Esophagus squamous epithelium (tissue), 5 donors: ENCODE measurements around the gene FCHSD2. TPM values are rescaled to one million over a fixed set of nuclear protein-coding genes. Genes with fewer than 3 reads are reported as not detected.

Experiments used
- DNase-seq: peaks from one replicate; lab custom pipeline; 2025; lab: John Stamatoyannopoulos, UW
- H3K27ac ChIP-seq, 4 donors: fragments of 200-600 bp; sonication (generic); one replicate each; pipeline ENCODE4 v1.5.1; 2016 to 2019; ENCODE audit warnings: mild to moderate bottlenecking in 1 of 4
- H3K27me3 ChIP-seq, 4 donors: fragments of 200-600 bp; sonication (generic); 1 replicate in 3 of 4; 2 replicates in 1 of 4; pipeline versions ENCODE4 v1.5.1 to v1.6.0; 2017 to 2021; ENCODE audit warnings: antibody characterized with exemption in 1 of 4
- H3K36me3 ChIP-seq, 3 donors: fragments of 200-600 bp; sonication (generic); one replicate each; pipeline ENCODE4 v1.5.1; 2016 to 2019
- H3K4me1 ChIP-seq, 3 donors: fragments of 200-600 bp; sonication (generic); one replicate each; pipeline ENCODE4 v1.5.1; 2017 to 2019
- H3K4me3 ChIP-seq, 4 donors: fragments of 200-600 bp; sonication (generic); 1 replicate in 3 of 4; 2 replicates in 1 of 4; pipeline ENCODE4 v1.5.1; 2016 to 2019; ENCODE audit warnings: mild to moderate bottlenecking in 2 of 4, moderate library complexity in 1 of 4
- H3K9me3 ChIP-seq, 3 donors: fragments of 200-600 bp; sonication (generic); one replicate each; pipeline ENCODE4 v1.5.1; 2016 to 2019
- CTCF ChIP-seq, 6 experiments: fragments of 450-650 bp in 4 of 6; fragments of 200-600 bp in 2 of 6; sonication (generic) in 2 of 6; IDR thresholded peaks; one replicate each; pipeline ENCODE4 v1.5.1; 2016 to 2019; ENCODE audit warnings: antibody characterized with exemption in 6 of 6, mild to moderate bottlenecking in 4 of 6, moderate library complexity in 4 of 6
- POLR2A ChIP-seq, 4 donors: fragments of 450-650 bp; IDR thresholded peaks; one replicate each; pipeline ENCODE4 v1.6.1; 2017; ENCODE audit warnings: antibody characterized with exemption in 4 of 4, mild to moderate bottlenecking in 4 of 4, moderate library complexity in 3 of 4
- WGBS, 2 donors: methylation state at CpG; one replicate each; pipeline ENCODE4 v1.1.5; 2018; 5-methylcytosine and 5-hydroxymethylcytosine counted together
- intact Hi-C: fragments of 100-400 bp; cut with DNase I; formaldehyde crosslinking; loops from one replicate; pipeline ENCODE4 v1.15.0; 2022
- total RNA-seq, 4 donors: library from RNA; depleted of rRNA; stranded (reverse); fragments of >200 nt; gene quantifications; one replicate each; pipeline ENCODE4 v1.1.0, GENCODE V29; 2016
- donor health status: DM: yes; HTN: yes; CAD: no.

The FCHSD2 gene
- total RNA-seq, 4 donors from 2014 or later, result 4.1 to 12.8 (median 6.8) TPM

- Histone ChIP-seq H3K36me3 (no peaks in the 10 kb centered on the region), H3K27ac (no peak overlapping the region), H3K9me3 (no peaks in the 10 kb centered on the region), H3K4me3 (no peak overlapping the region), H3K4me1 (peaks cover 0 to under 1% (median 0%) of the 10 kb centered on the region in 3 donors), H3K27me3 (no peaks in the 10 kb centered on the region)
- 71 to 79% methylated on average over 2 of the region's 2 CpGs for WGBS, 2 donors
- no peak for DNase-seq
- intact Hi-C loops, result no loop called here
- TF ChIP-seq CTCF (IDR thresholded peaks at IDR 0.05) (no peak), POLR2A (IDR thresholded peaks at IDR 0.05) (no peak)
Observed at GRCh38 chr11:72930008-72930407, 212.1 kb downstream of the FCHSD2 start.

GRCh38 chr11:72929256-72929655 lies 212.9 kb downstream of the FCHSD2 start:
- Histone ChIP-seq H3K27ac (no peak overlapping the region), H3K4me1 (peaks cover 0 to 5% (median 0%) of the 10 kb centered on the region in 3 donors), H3K27me3 (no peaks in the 10 kb centered on the region), H3K36me3 (no peaks in the 10 kb centered on the region), H3K4me3 (no peak overlapping the region), H3K9me3 (no peaks in the 10 kb centered on the region)
- 79 to 83% methylated on average over 1 of the region's 1 CpG for WGBS, 2 donors
- intact Hi-C loops, result loop anchor here (10.0 kb wide), 1 partner anchor 246 kb away; no protein-coding TSS in a partner anchor
- TF ChIP-seq POLR2A (IDR thresholded peaks at IDR 0.05) (no peak), CTCF (IDR thresholded peaks at IDR 0.05) (no peak)
- no peak for DNase-seq

- TF ChIP-seq CTCF (IDR thresholded peaks at IDR 0.05) (no peak), POLR2A (IDR thresholded peaks at IDR 0.05) (no peak)
- H3K9me3 ChIP-seq, result no peaks in the 10 kb centered on the region
- peaks cover 0 to 5% (median 0%) of the 10 kb centered on the region in 3 donors for H3K4me1 ChIP-seq
- H3K36me3 ChIP-seq, result no peaks in the 10 kb centered on the region
- no peak for DNase-seq
- intact Hi-C loops, result loop anchor here (10.0 kb wide), 1 partner anchor 247 kb away; no protein-coding TSS in a partner anchor
- H3K27ac ChIP-seq, result no peak overlapping the region
- no peak overlapping the region for H3K4me3 ChIP-seq
- H3K27me3 ChIP-seq, result no peaks in the 10 kb centered on the region
Observed at GRCh38 chr11:72927380-72927779, 214.7 kb downstream of the FCHSD2 start.

GRCh38 chr11:72926076-72926475 lies 216.0 kb downstream of the FCHSD2 start:
- no peaks in the 10 kb centered on the region for H3K27me3 ChIP-seq
- no peak overlapping the region for H3K4me3 ChIP-seq
- no peak overlapping the region for H3K27ac ChIP-seq
- 80% methylated on average over 1 of the region's 1 CpG; no CpG with 5 or more reads in 1 of the 2 donors for WGBS, 2 donors
- TF ChIP-seq POLR2A (IDR thresholded peaks at IDR 0.05) (no peak), CTCF (IDR thresholded peaks at IDR 0.05) (no peak)
- intact Hi-C loops, result loop anchor here (10.0 kb wide), 1 partner anchor 249 kb away; no protein-coding TSS in a partner anchor
- DNase-seq, result no peak
- no peaks in the 10 kb centered on the region for H3K9me3 ChIP-seq
- peaks cover 0 to 6% (median 0%) of the 10 kb centered on the region in 3 donors for H3K36me3 ChIP-seq
- peaks cover 0 to 5% (median 0%) of the 10 kb centered on the region in 3 donors for H3K4me1 ChIP-seq

GRCh38 chr11:72925656-72926055 lies 216.5 kb downstream of the FCHSD2 start:
- no peaks in the 10 kb centered on the region for H3K9me3 ChIP-seq
- H3K27me3 ChIP-seq, result no peaks in the 10 kb centered on the region
- no peak overlapping the region for H3K27ac ChIP-seq
- no peak for DNase-seq
- H3K36me3 ChIP-seq, result peaks cover 0 to 8% (median 0%) of the 10 kb centered on the region in 3 donors
- intact Hi-C loops, result loop anchor here (10.0 kb wide), 1 partner anchor 249 kb away; no protein-coding TSS in a partner anchor
- no peak for TF ChIP-seq CTCF (IDR thresholded peaks at IDR 0.05)
- TF ChIP-seq POLR2A (IDR thresholded peaks at IDR 0.05), result no peak
- 93 to 97% methylated on average over 5 to 6 of the region's 9 CpGs for WGBS, 2 donors
- no peak overlapping the region for H3K4me3 ChIP-seq
- H3K4me1 ChIP-seq, result peaks cover 0 to 5% (median 0%) of the 10 kb centered on the region in 3 donors
